HepG2 (cell line): Measurements from ENCODE around the gene STKLD1. TPM values are rescaled to one million over a fixed set of nuclear protein-coding genes. Genes with fewer than 3 reads are reported as not detected.

ENCODE experiments used
- BCL6 ChIP-seq: IDR thresholded peaks from 2 replicates; pipeline ENCODE4 v1.6.1; 2016; ENCODE audit warnings: missing genetic modification reagents, missing compliant biosample characterization
- BRD4 ChIP-seq: sonication (generic); formaldehyde crosslinking; IDR thresholded peaks from 2 replicates; pipeline ENCODE4 v1.4.0; 2020; ENCODE audit warnings: missing genetic modification reagents
- CBX5 ChIP-seq: sonication (generic); formaldehyde crosslinking; IDR thresholded peaks from 2 replicates; pipeline ENCODE4 v1.4.0; 2020; ENCODE audit warnings: missing genetic modification reagents, borderline replicate concordance
- CREB3 ChIP-seq: sonication (generic); formaldehyde crosslinking; IDR thresholded peaks from 2 replicates; pipeline ENCODE4 v1.5.0; 2020; ENCODE audit warnings: missing genetic modification reagents
- DBP ChIP-seq: sonication (generic); formaldehyde crosslinking; IDR thresholded peaks from 2 replicates; pipeline ENCODE4 v1.4.0; 2020; ENCODE audit warnings: missing genetic modification reagents; ENCODE audit errors: not compliant biosample characterization
- HDAC6 ChIP-seq: fragments of 200-600 bp; sonication (generic); IDR thresholded peaks from 2 replicates; pipeline ENCODE4 v1.7.0; 2017; ENCODE audit warnings: mild to moderate bottlenecking, antibody characterized with exemption, low read length, low read depth
- HOXD1 ChIP-seq: sonication (generic); formaldehyde crosslinking; IDR thresholded peaks from 2 replicates; pipeline ENCODE4 v1.5.0; 2020; ENCODE audit warnings: missing genetic modification reagents
- JUN ChIP-seq: sonication (generic); formaldehyde crosslinking; IDR thresholded peaks from 2 replicates; pipeline ENCODE4 v1.4.0; 2020; ENCODE audit warnings: mild to moderate bottlenecking, missing genetic modification reagents
- MAFK ChIP-seq, 2 experiments: IDR thresholded peaks in 1 of 2; conservative IDR thresholded peaks in 1 of 2; 2 replicates each; pipeline ENCODE4 v1.6.1; 2011; ENCODE audit warnings: improper control_type of control experiment in 2 of 2, low read length in 2 of 2
- MED1 ChIP-seq: sonication (generic); formaldehyde crosslinking; IDR thresholded peaks from 2 replicates; pipeline ENCODE4 v1.4.0; 2020; ENCODE audit warnings: missing genetic modification reagents
- NFIC ChIP-seq: IDR thresholded peaks from 2 replicates; pipeline ENCODE4 v1.6.1; 2012; ENCODE audit warnings: mild to moderate bottlenecking, low read length, inconsistent platforms
- NPAS2 ChIP-seq: sonication (generic); formaldehyde crosslinking; IDR thresholded peaks from 2 replicates; pipeline ENCODE4 v1.8.0; 2022; ENCODE audit warnings: mild to moderate bottlenecking, missing genetic modification reagents, borderline replicate concordance
- PPARG ChIP-seq: conservative IDR thresholded peaks from 2 replicates; pipeline ENCODE4 v1.6.1; 2016; ENCODE audit warnings: missing biosample characterization, missing genetic modification reagents
- REL ChIP-seq: sonication (generic); formaldehyde crosslinking; conservative IDR thresholded peaks from 2 replicates; pipeline ENCODE4 v1.8.0; 2022; ENCODE audit warnings: mild to moderate bottlenecking, missing genetic modification reagents, moderate library complexity
- RFXAP ChIP-seq: sonication (generic); formaldehyde crosslinking; IDR thresholded peaks from 2 replicates; pipeline ENCODE4 v1.4.0; 2020; ENCODE audit warnings: missing genetic modification reagents, borderline replicate concordance
- SRSF4 ChIP-seq: fragments of 200-400 bp; formaldehyde crosslinking; IDR thresholded peaks from one replicate; pipeline ENCODE4 v1.6.1; 2018; ENCODE audit warnings: mild to moderate bottlenecking, low read depth, low read length, moderate library complexity; ENCODE audit not compliant: poor library complexity, severe bottlenecking
- TCF7 ChIP-seq: sonication (generic); IDR thresholded peaks from 2 replicates; pipeline ENCODE4 v1.6.1; 2016; ENCODE audit warnings: antibody characterized with exemption, low read depth
- ZBTB3 ChIP-seq: sonication (generic); formaldehyde crosslinking; IDR thresholded peaks from 2 replicates; pipeline ENCODE4 v1.4.0; 2020; ENCODE audit warnings: low read depth, mild to moderate bottlenecking, moderate library complexity, missing genetic modification reagents, borderline replicate concordance
- ZMAT5 ChIP-seq: sonication (generic); formaldehyde crosslinking; IDR thresholded peaks from 2 replicates; pipeline ENCODE4 v1.5.0; 2020; ENCODE audit warnings: mild to moderate bottlenecking, low read depth, missing genetic modification reagents, borderline replicate concordance
- ZNF30 ChIP-seq: sonication (generic); formaldehyde crosslinking; IDR thresholded peaks from 2 replicates; pipeline ENCODE4 v1.5.0; 2020; ENCODE audit warnings: mild to moderate bottlenecking, missing genetic modification reagents
- ZNF33B ChIP-seq: sonication (generic); formaldehyde crosslinking; IDR thresholded peaks from 2 replicates; pipeline ENCODE4 v1.5.1; 2020; ENCODE audit warnings: mild to moderate bottlenecking, missing genetic modification reagents
- ZNF616 ChIP-seq: sonication (generic); formaldehyde crosslinking; IDR thresholded peaks from 2 replicates; pipeline ENCODE4 v1.5.0; 2020; ENCODE audit warnings: low read depth, mild to moderate bottlenecking, missing genetic modification reagents
- ZNF724P ChIP-seq: sonication (generic); formaldehyde crosslinking; IDR thresholded peaks from 2 replicates; pipeline ENCODE4 v1.8.0; 2022; ENCODE audit warnings: missing genetic modification reagents, borderline replicate concordance
- polyA plus RNA-seq, 8 experiments: library from polyadenylated mRNA; depleted of rRNA in 3 of 8; stranded (reverse) in 7 of 8; unstranded in 1 of 8; fragments of >200 nt; fragmentation: Illumina TruSeq in 4 of 8; extraction: Trizol in 4 of 8; gene quantifications; 2 replicates each; pipeline versions ENCODE4 v1.2.1 to v1.2.3, GENCODE V29; 2011 to 2016; ENCODE audit warnings: low read depth in 4 of 8, missing spikeins in 1 of 8, mixed read lengths in 1 of 8; ENCODE audit not compliant: insufficient read depth in 1 of 8
- total RNA-seq, 5 experiments: library from RNA; depleted of rRNA; stranded (reverse); fragments of >200 nt; fragmentation: Illumina TruSeq; extraction: Trizol; gene quantifications; 2 replicates each; pipeline ENCODE4 v1.2.3, GENCODE V29; 2016; ENCODE audit warnings: low read depth in 1 of 5
- TF ChIP-seq, protein P1 (sequence below): IDR thresholded peaks from 2 replicates; pipeline ENCODE4 v1.6.1; 2016; ENCODE audit warnings: low read depth
- TF ChIP-seq, protein P2 (sequence below): sonication (generic); formaldehyde crosslinking; IDR thresholded peaks from 2 replicates; pipeline ENCODE4 v1.4.0; 2020; ENCODE audit warnings: missing genetic modification reagents, borderline replicate concordance

Gene STKLD1
- total and polyA plus RNA-seq, 2 of the 13 experiments (the other 11 are each of a cell fraction or from before 2014, with no cell fraction given), result 1.5 to 2.2 TPM

DNA sequence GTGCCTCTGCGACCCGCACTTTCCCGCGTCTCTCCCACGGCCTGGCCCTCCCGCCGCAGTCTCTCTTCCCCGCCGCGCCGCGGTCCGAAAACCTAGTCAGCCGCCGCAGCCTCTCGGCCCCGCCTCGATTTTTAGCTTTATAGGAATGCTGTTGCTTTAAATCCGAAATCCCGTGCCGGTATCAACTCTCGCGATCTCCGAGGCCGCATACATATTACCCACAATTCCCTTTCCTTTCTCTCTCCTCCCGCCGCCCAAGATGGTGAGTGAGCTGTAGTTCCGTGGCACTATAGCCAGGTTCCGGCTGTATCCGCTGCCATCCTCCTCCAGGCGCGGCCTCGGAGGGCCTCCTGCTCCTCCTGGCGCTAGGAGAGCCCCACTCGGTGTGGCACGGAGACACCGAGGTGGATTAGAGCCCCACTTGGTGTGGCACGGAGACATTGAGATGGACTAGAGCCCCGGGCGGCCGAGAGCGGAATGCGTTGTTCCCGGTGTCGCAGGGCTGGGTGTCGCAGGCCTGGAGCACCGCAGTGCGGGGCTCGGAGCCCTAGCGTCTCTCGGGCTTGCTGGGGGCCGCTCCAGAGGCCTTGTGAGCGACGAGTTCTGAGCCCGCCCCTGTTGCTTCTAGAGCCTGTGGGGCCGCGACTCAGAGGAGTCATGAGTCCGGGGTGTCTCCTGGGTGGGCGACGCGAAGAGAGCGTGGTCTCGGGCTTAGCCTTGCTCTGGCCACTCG is 28.0 kb upstream of the STKLD1 start, which contains the start of the genes MED22 and RPL7A (continued):
- TF ChIP-seq, protein P1, sequence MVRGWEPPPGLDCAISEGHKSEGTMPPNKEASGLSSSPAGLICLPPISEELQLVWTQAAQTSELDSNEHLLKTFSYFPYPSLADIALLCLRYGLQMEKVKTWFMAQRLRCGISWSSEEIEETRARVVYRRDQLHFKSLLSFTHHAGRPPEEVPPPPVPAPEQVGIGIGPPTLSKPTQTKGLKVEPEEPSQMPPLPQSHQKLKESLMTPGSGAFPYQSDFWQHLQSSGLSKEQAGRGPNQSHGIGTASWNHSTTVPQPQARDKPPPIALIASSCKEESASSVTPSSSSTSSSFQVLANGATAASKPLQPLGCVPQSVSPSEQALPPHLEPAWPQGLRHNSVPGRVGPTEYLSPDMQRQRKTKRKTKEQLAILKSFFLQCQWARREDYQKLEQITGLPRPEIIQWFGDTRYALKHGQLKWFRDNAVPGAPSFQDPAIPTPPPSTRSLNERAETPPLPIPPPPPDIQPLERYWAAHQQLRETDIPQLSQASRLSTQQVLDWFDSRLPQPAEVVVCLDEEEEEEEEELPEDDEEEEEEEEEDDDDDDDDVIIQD (CRISPR knock-in tag), result no peak
- TF ChIP-seq BRD4 (peak; percentile 90), ZMAT5 (no peak), RFXAP (CRISPR knock-in tag) (peak; percentile 71; the same call in 1 of the 2 replicates), ZNF33B (CRISPR knock-in tag) (no peak), NPAS2 (CRISPR knock-in tag) (no peak), CREB3 (CRISPR knock-in tag) (no peak), MED1 (CRISPR knock-in tag) (peak; percentile 64; the same call in 1 of the 2 replicates), CBX5 (peak; percentile 76; the same call in 1 of the 2 replicates), DBP (CRISPR knock-in tag) (no peak), PPARG (CRISPR knock-in tag) (0 out of 2 replicates have a peak, but pooled peaks have one; percentile 43), HDAC6 (0 out of 2 replicates have a peak, but pooled peaks have one; percentile 15), MAFK (conservative IDR thresholded peaks at IDR 0.05 in 1 of 2, IDR thresholded peaks at IDR 0.05 in 1 of 2; ENCODE audit: low read length in 2 of 2) (no peak), ZBTB3 (CRISPR knock-in tag) (no peak; the same call in 1 of the 2 replicates), BCL6 (CRISPR knock-in tag) (peak; percentile 52; the same call in 1 of the 2 replicates), JUN (CRISPR knock-in tag) (no peak), ZNF616 (CRISPR knock-in tag) (no peak), ZNF724P (CRISPR knock-in tag) (0 out of 2 replicates have a peak, but pooled peaks have one; percentile 43), HOXD1 (CRISPR knock-in tag) (peak; percentile 48; the same call in 1 of the 2 replicates), NFIC (no peak), TCF7 (no peak), REL (CRISPR knock-in tag) (0 out of 2 replicates have a peak, but pooled peaks have one; percentile 68), SRSF4 (no peak), ZNF30 (no peak)
- TF ChIP-seq, protein P2, sequence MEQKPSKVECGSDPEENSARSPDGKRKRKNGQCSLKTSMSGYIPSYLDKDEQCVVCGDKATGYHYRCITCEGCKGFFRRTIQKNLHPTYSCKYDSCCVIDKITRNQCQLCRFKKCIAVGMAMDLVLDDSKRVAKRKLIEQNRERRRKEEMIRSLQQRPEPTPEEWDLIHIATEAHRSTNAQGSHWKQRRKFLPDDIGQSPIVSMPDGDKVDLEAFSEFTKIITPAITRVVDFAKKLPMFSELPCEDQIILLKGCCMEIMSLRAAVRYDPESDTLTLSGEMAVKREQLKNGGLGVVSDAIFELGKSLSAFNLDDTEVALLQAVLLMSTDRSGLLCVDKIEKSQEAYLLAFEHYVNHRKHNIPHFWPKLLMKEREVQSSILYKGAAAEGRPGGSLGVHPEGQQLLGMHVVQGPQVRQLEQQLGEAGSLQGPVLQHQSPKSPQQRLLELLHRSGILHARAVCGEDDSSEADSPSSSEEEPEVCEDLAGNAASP, result peak; percentile 27; the same call in 1 of the 2 replicates
